SHP77 (cell line): Measurements from ENCODE around the gene NR3C1.

Experiments
- DNase-seq, 2 experiments: peaks; one replicate each; lab custom pipeline; 2025; lab: John Stamatoyannopoulos, UW

Gene NR3C1

DNA sequence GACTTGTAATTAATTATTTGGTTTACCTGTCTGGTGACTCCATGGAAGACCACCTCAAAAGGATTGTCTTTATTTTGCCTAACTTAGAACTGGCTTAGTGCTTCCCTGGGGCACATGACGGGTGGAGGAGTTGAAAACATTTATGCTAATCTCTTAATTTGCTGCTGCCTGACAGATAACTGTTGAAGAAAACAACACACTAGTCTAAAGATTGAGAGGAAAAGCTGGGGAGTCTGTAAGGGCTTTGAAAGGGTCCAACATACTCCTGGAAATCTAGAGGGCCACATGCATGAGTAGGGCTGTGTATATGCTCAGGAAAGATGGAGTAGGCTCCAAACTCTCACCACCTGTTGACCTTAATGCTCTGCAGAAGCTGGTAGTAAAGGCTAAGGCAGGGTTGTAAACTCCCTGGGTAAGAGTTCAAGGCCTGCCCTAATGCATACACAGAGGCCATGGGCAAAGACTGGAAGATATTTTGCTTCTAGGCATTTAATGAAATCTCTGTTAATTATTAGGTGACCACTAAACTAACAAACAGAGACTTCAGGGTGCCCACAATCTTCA lies 40.7 kb downstream of the NR3C1 start:
- DNase-seq = no peak

DNA sequence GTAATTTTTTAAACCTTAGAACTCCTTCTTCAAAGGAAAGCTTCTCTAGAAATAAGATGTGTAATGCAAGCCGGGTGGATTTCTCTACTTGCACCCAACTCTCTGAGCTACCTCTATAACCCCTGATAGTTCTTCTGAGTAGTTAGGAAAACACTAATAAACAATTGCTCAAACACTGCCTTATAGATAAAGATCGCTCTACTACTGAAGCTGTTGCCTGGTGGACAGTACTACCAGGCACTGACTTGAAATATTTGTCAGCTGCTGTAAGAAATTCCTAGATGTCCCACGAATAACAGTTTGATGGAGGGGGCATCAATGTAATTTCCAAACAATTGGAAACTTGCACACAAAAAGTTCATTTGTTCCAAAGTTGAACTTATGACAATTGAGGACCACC lies 42.0 kb downstream of the NR3C1 start:
- DNase-seq = no peak

DNA sequence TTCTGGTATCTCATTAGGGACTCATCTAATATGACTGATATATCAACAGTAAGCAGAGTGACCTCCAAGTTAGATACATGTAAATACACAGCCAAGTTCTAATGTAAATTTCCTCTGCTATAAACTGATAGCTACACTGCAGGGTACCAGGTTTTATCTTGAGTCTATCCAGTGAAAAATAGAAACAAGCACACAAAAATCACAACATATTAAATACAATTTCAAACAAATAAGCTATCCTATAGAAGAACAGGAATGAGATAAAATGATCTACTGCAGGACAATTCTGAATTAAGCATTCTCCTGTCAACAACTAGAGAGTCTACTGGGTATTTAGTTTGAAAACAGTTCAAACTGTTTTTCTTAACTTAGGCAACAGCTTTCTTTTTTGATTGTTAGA lies 42.7 kb downstream of the NR3C1 start:
- DNase-seq = no peak

DNA sequence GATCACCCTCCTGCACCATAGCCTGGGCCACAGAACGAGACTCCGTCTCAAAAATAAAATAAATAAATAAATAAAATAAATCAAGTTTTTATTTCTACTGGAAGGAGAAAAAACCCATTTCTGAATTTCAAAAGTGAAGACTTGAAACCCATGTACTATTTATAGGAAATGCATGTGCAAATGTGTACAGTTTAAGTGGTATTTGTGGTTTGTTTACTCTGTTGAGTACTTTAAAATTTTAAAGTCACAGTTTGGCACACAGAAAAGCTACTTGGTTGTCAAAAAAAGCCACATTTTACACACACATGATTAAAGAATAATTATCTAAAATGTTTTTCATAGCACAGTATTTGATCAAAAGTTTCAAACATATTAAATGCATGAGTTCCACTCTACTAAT lies 43.6 kb downstream of the NR3C1 start:
- DNase-seq = no peak

DNA sequence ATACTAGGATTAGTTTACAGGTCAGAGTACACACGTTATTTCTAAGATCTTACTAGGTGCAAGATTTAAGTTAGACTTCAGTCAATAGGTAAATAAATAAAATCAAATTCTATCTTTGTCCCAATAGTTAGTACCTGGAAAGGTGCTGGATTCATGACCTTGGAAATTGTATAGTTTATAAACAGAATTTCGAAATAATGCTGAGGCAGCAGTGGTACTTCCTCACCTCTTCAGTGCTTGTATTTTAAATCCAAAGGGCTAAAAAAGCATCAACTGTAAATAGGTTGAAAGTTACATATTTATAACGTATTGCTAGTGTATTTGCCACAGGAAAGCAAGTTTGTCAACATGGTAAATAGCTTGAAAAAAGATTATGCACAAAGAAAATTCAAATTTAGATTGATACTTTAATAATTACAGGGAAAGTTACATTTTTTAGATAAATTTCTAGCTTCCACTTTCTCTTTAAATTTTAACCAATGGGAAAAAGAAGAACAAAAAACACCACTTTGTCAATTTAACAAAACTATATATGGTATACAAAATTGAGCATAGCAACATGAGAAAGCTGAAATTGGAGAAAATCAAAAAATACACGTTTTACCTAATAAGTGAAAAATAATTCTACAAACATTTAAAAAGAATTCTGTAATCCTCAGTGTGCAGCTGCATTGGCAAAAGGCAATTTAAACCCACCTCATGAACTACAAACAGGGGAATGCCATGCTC lies 46.5 kb downstream of the NR3C1 start:
- no peak for DNase-seq

DNA sequence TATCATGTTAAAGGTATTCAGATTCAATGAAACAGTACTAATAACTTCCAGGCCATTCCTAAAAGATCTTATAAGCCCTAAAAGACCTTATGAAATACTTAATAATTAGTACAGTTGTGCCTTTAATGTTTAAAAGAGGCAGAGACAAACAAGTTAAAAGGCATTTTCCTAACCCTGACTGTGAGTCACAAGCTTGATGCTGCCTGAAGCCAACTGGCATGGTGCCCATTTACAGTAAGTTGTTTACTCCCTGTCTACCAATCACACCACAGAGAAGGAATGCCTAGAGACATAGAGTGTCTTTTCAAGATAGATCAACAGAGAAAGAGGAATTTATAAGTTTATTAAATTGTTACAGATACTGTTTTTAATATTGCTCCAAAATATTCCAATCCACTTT lies 47.8 kb downstream of the NR3C1 start:
- DNase-seq = peak; percentile 39 to 78

DNA sequence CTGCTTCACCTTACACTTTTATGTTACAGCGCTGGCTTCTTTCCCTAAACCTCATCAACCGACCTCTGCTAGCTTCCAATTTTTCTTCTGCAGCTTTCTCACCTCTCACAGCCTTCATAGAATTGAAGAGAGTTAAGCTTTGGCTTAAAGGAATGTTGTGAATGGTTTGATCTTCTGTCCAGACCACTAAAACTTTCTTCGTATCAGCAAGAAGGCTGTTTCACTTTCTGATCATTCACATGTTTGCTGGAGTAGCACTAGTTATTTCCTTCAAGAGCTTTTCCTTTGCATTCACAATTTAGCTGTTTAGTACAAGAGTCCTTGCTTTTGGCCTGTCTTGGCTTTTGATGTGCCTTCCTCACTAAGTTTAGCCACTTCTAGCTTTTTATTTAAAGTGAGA lies 49.5 kb downstream of the NR3C1 start:
- DNase-seq = no peak

DNA sequence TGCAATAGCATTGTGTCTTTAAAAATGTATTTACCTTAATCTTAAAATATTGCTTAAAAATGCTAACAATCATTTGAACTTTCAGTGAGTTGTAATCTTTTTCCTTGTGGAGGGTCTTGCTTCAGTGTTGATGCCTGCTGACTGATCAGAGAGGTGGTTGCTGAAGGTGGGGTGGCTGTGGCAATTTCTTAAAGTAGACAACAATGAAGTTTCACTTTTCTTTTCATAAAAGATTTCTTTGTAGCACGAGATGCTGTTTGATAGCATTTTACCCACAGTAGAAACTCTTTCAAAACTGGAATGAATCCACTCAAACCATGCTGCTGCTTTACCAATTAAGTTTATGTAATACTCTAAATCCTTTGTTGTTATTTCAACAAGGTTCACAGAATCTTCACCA lies 50.8 kb downstream of the NR3C1 start:
- no peak for DNase-seq

DNA sequence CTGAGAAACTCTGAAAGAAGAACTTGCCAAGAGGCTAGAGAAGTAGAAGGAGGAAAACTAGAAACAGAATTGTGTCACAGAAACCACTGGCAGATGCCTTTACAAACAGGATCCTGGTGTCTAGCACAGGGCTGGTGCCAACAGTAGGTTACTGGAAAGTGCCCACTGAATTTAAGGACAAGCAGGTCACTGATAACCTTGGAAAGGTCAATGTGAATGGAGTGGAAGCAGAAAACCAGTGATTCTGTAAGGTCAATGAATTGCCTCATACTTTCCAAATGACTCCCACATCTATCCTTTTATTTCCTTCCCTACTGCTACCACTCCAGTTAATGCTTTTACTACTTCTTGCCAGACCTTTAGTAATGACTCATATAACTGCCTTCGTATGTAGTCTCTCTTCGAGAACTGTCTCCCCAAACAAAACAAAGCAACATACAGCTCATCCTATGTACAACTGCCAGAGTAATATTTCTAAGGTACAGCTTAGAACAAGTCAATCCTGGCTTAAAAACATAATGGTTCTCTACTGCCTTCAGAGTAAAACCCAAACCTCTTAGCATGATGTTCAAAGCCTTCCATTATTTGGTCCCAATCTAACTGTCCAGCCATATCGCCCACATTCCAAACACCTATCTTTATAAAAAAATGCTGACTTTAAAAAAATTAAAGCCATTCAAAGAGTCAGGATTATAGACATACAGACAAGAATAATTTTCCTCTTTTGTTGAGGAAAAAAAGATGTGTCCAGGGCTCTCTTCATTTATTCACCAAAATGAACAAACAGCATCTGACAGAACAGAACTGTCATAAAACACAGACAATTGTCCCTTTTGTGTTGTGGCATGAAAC lies 52.5 kb downstream of the NR3C1 start:
- DNase-seq = no peak

DNA sequence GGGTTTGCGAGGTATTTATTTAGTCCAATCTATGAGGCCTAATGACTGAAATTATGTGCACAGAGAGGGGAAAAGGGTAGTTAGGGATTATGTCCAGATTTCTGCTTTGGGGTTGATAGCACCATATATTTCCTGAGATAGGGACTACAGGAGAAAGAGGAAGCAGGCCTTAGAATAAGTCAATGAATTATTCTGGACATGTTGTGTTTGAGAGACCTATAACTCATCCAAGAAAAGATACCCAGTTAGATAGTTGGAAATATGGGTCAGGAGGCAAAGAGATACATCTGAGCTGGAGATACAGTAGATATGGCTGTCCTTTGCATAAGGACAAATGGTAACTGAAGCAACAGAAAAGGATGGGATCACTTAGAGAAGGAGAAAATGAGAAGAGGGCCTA lies 53.1 kb downstream of the NR3C1 start:
- no peak for DNase-seq

DNA sequence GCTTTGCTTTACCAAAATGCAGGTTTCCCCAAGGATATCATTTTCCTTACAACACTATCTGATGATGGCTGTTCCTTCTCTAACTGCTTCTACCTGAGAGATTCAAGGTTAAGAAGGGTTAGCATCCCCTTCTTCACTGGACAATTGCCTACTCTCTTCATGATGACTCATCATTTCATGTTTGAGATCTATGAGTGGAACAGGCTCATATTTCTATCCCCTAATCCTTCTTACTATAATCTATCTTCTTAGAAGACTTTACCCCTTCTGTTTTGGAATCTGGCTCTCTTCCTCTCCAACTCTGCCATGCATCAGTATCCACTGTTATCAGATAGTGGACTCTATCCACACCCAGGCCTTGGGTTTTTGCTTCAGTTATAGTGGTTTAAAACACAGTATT lies 54.3 kb downstream of the NR3C1 start:
- DNase-seq = no peak

DNA sequence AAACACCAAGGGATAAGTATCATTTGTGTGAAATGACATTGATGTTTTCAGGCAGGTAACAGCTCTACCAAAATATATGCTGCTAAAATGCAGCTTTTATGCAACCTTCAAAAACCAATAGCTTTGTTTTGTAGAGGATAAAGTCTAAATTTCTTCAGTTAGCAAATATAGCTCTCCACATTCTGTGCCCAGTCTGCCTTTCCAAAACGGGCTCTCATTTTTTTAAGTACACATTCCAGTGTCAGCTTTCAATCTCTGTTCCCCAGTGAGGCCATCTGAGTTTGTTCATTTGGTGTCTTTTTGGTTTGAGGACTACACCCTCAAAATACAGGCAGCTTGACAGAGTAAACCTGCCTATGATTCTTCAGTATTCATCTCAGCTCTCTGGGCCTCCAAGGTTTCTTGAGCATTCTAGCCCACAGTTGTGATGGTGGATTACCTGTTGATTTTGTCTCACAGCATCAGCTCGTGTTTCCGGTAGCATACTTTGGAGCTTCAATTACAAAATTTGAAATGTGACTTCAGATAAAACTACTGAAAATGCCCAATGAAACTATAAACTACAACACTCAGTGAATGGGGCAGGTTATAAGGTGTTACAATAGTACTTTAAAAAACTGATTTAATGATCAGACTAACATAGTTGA lies 55.7 kb downstream of the NR3C1 start:
- no peak for DNase-seq

DNA sequence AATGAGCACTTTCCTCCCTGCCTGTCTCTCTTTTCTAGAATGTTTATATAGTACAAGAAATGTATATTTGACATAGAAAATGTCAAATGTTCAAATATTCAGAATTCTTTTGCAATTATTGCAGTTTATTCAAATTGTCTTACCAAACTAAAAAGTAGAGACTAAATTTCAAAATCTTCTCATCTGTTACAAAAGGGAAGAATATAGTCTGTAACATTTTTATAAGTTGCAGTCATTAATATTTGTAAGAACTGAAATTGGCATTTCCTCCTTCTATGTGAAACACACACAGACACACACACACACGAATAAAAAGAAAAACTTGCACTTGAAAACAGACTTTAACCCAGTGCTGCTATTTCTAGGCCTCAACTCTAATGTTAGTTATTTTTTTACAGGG lies 56.4 kb downstream of the NR3C1 start:
- no peak for DNase-seq

DNA sequence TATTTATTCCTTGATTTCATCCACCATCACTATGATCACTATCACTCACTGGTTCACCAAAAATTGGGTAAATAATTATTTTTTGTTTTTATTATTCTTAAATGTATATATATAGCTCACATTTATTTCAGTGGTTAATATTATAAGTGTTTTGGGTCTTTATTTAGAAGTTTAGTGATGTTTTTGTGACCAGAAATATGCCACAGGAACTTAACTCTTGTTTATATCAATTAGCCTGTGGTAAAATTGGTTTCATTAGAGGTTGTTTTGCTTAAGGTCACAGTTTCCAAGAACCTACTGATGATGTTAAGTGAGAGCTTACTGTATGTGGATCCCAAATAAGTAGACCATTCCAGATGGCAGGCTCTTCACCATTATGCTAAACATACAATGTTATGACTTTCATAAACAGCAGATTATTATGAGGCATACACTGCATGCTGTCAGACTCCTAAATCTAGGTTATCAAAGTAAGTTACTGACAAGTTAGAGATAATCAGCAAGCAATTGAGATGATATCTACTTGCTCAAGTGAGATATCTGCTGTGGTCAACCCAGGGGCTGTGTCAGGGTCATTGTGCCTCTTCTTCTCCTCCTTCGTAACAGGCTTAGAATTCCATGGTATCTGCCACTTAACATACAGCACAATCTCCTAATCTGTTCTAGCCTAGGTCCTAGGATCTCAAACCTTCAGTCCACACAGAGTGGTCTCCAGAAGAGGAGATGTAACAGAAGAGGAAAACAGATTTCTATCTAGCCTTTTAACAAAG lies 57.6 kb downstream of the NR3C1 start:
- no peak for DNase-seq

DNA sequence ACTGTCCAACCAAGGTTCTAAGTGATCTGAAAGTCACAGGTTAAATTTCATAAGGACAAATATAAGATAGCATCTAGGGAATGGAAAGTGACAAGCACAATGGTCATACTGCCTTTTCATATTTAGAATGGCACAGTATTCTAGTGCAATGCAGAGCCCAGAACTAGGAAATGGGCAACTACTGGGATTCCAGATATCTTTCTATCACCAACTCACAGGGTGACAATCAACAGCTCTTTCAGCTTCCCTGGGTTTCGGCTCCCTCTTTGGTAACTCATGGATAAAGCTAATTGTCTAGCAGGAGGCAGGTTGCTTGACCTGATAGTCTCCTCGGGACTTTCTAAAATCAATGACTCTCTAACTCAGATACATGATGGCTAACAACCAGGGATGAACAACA lies 60.4 kb downstream of the NR3C1 start:
- no peak for DNase-seq

DNA sequence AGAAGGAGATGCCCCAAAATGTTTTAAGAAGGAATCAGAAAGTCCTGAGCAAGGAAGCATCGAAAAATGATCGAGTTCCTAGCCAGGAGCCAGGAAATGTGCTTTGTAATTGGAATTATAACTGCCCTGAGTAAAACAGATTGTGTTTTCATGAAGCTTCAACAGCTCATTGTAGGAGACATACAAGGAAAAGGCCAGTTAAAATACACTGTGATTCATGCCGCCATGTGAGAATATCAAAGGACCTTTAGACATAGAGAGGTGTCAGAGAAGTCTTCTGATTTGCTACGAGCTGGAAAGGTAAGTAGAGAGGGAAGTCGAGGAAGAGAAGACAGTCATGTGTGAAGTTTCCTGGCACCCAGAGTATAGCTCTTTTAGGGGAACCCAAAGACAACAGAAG lies 60.9 kb downstream of the NR3C1 start:
- no peak for DNase-seq

DNA sequence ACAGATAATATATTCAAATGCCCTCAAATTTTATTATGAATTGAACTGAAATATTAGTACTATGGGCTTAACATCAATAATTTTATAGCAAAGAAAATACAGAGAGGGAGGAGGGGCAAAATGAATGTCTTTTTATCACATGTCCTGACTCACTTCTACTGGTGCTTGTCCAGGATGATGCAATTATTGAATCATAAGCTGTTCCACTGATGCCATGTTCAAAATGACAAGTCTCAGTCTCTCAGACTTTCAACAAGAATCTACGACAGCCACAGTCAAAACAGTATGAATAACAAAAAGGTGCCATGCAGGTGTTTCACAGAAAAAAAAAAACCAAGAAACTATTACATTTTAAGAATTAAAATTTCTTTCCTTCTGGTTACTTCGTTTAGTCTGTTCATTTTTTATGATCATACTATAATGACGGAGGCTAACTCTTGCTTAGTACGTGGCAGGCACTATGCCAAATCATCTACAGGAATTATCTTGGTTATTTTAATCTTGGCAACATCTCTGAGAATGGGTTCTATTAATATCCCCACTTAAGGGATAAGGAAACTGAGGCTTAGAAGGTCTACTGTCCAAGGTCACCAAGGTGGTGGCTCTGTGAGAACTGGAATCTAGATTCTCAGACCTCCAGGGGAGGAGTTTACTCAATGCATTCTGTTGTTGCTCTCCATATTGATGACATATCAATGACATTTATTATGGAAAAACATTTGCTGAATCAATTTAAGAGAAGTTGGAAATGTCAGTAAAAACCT lies 61.5 kb downstream of the NR3C1 start:
- DNase-seq = no peak

DNA sequence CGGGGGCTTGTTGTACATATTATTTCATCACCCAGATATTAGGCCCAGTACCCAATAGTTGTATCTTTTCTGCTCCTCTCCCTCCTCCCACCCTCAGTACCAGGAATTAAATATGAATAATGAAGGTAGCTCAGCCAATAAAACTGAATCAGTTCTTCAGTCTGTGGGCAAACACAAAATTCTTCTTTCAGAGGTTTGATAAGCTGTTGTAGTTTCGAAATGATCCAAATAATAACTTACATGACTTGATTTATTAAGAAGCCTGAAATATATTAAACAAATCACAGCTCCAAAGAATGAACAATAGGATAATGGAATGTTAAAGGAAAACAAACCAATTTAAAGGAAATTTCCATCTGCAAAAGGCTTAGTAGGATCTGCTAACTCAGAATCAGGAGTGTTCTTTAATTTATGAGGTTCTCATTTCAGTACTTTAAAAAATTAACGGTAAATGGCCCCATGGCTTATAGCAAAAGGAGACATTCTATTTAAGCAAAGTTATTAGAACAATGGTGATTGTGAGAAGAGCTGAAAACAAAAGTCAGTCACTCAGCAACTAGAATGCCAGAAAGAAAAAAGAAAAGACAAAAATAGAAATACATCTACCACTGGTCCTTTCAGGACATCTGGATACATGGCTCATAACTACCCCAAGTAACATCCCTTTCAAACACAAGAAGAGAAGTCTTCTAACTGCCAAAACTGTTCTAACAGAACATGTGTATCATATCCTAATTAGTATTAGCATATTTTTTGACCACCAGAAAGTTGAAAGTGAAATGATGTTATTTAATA lies 62.4 kb downstream of the NR3C1 start:
- no peak for DNase-seq

DNA sequence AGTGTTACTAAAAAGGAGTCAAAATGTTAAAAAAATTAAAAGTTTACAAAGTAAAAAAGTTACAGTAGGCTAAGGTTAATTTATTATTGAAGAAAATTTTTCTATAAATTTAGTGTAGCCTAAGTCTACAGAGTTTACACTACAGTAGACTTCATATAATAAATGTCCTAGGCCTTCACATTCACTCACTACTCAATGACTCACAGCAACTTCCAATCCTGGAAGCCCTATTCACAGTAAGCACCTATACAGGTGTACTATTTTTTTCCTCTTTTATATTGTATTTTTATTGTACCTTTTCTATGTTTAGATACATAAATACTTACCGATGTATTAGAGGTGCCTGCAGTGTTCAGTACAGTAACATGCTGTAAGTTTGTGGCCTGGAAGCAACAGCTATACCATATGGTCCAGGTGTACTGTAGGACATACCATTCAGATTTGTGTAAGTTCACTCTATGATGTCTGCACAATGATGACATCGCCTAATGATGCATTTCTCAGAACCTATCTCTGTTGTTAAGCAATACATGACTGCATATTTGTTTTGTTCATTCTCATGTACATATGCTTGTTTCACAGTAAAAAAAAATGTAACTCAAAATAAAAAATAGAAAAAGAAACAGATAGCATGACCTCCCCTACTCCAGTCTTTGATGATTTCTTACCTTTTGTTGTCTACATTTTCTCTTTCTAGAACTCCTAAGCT lies 64.7 kb downstream of the NR3C1 start:
- DNase-seq = no peak

DNA sequence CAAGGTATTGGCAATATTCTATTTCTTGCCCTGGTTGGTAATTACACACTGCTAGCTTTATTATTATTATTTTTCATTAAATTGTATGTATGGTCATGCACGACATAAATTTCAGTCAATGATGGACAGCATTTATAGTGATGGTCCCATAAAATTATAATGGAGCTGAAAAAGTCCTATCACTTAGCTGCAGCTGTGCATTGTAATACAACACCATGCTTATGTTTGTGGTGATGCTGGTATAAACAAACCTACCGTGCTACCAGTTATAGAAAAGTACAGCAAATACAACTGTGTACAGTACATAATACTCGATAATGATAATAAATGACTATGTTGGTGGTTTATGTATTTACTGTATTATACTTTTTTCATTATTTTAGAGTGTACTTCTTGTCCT lies 65.5 kb downstream of the NR3C1 start:
- no peak for DNase-seq
